Cardiac fibroblast (primary cell): ENCODE results near the gene ST8SIA6.
A peak's percentile ranks its signal among the peaks of the same experiment; 100 is the strongest.

ENCODE experiments used
- DNase-seq, 2 donors: peaks; one replicate each; pipeline versions ENCODE4 v3.0.0 to v3.0.0-alpha.2; 2010; ENCODE audit warnings: low read depth in 2 of 2
- H3K4me3 ChIP-seq, 2 donors: replicated peaks in 1 of 2; 1 replicate in 1 of 2; 2 replicates in 1 of 2; pipeline ENCODE4 v1.5.1; 2011; ENCODE audit warnings: low read depth in 2 of 2, low read length in 2 of 2, mild to moderate bottlenecking in 2 of 2, moderate library complexity in 1 of 2
- TF ChIP-seq, protein P1 (sequence below): IDR thresholded peaks from one replicate; pipeline ENCODE4 v1.5.1; 2011; ENCODE audit warnings: low read depth, mild to moderate bottlenecking, low read length, inconsistent platforms

Gene ST8SIA6

DNA sequence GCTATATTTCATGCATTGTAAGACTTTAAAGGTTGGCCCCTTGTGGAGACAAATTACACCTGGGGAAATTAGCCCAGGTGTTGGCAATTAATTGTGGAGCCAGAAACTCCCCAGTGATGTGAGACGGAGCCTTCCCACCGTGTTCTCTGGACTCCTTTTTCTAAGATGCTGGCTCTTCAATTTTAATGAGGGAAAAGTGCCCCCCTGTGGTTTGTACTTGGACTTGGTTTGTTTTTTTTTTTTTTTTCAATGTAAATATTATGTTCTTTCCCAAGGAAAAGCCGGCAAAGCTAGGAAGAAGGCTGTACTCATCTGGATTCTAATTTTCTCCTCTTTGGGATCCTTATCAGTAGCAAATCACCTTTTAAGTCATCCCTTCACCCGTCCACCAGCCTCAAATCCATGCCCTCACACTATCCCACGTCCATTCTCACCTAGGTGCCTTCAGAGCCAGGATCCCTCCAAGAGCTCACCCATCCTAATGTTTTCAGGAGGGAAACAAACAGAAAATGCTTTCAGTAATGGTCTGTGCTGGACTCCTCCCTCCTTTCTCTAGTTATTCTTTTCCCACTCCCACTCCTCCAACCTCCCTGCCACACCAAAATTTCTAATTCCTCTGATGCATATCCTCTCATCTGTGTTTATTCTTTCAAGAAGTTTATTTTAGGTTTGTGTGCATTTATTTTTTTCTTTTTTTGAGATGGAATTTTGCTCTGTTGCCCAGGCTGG is 20.4 kb upstream of the ST8SIA6 start:
- DNase-seq, result peak; percentile 20 to 48
- no peak overlapping the region for H3K4me3 ChIP-seq
- TF ChIP-seq, protein P1, sequence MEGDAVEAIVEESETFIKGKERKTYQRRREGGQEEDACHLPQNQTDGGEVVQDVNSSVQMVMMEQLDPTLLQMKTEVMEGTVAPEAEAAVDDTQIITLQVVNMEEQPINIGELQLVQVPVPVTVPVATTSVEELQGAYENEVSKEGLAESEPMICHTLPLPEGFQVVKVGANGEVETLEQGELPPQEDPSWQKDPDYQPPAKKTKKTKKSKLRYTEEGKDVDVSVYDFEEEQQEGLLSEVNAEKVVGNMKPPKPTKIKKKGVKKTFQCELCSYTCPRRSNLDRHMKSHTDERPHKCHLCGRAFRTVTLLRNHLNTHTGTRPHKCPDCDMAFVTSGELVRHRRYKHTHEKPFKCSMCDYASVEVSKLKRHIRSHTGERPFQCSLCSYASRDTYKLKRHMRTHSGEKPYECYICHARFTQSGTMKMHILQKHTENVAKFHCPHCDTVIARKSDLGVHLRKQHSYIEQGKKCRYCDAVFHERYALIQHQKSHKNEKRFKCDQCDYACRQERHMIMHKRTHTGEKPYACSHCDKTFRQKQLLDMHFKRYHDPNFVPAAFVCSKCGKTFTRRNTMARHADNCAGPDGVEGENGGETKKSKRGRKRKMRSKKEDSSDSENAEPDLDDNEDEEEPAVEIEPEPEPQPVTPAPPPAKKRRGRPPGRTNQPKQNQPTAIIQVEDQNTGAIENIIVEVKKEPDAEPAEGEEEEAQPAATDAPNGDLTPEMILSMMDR, result peak; percentile 23

DNA sequence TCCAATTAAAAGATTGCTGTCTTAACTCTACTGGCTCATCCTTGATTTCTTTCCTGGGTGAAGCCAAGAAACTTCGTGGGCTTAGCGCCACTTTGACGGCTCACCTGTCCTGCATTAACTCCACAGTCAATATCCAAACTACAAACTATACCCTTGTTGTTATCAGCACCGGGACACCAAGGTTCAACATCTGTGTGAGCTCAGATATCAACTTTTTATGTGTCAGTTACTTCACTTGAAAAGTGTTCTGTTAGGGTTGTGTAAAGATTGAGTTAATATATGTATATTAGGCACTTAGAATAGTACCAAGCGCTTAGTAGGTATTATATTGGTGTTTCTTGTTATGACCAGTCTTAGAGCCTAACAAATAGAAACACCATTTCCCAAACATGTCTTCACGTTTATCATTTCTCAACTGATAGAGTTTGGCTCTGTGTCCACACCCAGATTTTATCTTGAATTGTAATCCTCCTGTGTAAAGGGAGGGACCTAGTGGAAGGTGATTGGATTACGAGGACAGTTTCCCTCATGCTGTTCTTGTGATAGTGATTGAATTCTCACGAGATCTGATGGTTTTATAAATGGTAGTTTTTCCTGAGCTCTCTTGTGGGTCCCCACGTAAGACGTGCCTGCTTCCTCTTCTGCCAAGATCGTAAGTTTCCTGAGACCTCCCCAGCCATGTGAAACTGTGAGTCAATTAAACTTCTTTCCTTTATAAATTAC is 19.0 kb upstream of the ST8SIA6 start:
- no peak for DNase-seq
- TF ChIP-seq, protein P1, result no peak
- no peak overlapping the region for H3K4me3 ChIP-seq

DNA sequence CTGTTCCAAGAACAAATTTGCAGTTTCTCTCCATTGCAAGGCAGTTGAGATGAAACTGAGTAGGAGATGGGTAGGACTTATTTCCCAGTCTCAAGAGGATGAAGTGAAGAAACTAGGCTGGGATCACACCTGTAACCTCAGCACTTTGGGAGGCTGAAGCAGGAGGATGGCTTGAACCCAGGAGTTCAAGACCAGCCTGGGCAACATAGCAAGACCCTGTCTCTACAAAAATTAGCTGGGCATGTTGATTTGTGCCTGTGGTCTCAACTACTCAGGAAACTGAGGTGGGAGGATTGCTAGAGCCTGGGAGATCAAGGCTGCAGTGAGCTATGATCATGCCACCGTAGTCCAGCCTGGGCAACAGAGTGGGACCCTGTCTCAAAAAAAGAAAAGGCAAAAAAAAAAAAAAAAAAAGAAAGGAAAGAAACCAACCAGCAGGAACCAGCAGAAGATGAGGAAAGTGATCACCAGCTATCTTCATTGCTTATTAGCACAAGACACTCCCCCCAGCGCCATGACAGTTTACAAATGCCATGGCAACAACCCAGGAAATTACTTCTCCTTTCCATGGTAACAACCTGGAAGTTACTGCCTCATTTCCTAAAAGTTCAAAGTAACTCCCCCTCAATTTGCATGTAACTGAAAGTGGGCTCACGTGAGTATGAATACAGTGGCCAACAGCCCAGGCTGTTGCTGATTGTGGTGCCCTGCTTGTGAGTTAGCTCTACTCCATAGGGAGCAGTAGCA is 18.3 kb upstream of the ST8SIA6 start:
- TF ChIP-seq, protein P1, result no peak
- no peak for DNase-seq
- no peak overlapping the region for H3K4me3 ChIP-seq

DNA sequence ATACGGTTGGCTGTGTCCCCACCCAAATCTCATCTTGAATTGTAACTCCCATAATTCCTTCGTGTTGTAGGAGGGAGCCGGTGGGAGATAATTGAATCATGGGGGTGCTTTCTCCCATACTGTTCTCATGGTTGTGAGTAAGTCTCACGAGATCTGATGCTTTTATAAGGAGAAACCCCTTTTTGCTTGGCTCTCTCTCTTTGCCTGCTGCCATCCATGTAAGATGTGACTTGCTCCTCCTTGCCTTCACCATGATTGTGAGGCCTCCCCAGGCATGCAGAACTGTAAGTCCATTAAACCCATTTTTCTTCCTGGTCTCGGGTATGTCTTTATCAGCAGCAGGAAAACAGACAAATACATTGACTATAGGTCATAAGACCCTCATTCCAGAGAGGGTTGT is 15.9 kb upstream of the ST8SIA6 start:
- H3K4me3 ChIP-seq, result no peak overlapping the region
- DNase-seq, result no peak
- TF ChIP-seq, protein P1, result no peak

DNA sequence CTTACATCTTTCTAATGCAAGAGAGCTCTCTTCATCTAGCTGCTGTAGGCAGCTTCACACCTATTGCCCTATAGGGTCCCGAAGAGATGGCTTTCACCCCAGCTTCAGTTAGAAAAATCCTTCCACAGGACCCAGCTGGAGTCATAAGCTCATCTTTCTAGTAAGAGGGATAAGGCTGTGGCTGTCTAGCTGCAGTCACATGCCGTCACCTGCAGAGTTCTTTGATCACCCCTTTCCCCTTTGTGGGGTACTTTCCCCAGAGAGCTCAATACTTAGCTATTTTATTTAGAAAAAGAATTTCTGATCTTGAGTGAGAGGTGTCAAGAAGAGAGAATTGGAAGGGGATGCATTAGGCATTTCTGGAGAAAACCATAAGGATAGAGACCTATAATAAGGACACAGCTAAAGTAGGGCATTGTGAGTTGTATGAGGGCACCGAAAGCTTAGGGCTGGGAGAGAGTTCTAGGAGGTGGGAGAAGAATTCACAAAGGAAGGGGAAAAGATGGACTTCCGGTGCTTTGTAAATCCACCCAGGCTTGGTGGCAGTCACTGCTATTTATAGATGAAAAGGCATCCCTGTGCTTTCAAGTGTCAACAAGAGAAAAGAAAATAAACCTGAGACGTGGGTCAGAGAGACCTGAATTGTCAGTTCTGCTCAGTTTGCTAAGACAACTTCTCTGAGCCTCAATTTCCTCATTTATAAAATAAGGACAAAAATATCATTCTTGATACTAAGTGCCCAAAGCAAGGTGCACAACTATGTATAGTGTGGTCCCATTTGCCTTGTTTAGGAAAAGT is 11.1 kb upstream of the ST8SIA6 start:
- H3K4me3 ChIP-seq, result no peak overlapping the region
- no peak for DNase-seq
- TF ChIP-seq, protein P1, result no peak

DNA sequence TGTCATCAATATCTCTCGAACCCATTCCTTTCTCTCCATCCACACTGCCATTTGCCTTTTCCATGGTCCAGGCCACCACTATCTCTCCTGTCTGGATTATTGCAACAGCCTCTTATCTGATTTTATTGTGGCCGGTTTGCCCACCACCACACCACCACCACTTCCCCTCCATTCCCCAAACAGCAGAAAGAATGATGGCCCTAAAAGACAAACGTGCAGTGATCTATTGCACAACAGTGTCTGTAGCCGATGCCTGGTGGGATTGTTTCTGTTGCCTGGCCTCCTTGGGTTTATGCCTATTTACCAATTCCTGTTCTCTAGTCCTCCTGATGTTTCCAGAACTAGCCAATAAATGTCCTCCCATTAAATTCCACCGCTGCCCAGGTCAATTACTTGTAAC is 10.2 kb upstream of the ST8SIA6 start:
- TF ChIP-seq, protein P1, result no peak

More for the DNA sequence above, 10.2 kb upstream of the ST8SIA6 start:
- no peak for DNase-seq
- no peak overlapping the region for H3K4me3 ChIP-seq
